Neural crest cell (in vitro differentiated cells): Measurements from ENCODE around the gene EME2. TPM values are rescaled to one million over a fixed set of nuclear protein-coding genes. Genes with fewer than 3 reads are reported as not detected.
A peak's percentile ranks its signal among the peaks of the same experiment; 100 is the strongest.

Experiments
- DNase-seq: peaks from one replicate; pipeline ENCODE4 v3.0.0; 2021; ENCODE audit warnings: low read depth, mixed read lengths, low spot score
- H3K27ac Mint-ChIP-seq: one replicate; pipeline ENCODE4 v1.8.0; 2021; ENCODE audit warnings: mild to moderate bottlenecking, mixed read lengths; ENCODE audit not compliant: unreplicated experiment
- H3K27me3 Mint-ChIP-seq: 2 replicates; pipeline ENCODE4 v1.8.0; 2021; ENCODE audit warnings: low read depth, mild to moderate bottlenecking, mixed read lengths
- H3K36me3 Mint-ChIP-seq: 2 replicates; pipeline ENCODE4 v1.8.0; 2021; ENCODE audit warnings: low read depth, mild to moderate bottlenecking, mixed read lengths
- H3K4me1 Mint-ChIP-seq: 2 replicates; pipeline ENCODE4 v1.8.0; 2021; ENCODE audit warnings: mixed read lengths
- H3K4me3 Mint-ChIP-seq: one replicate; pipeline ENCODE4 v1.8.0; 2021; ENCODE audit warnings: mild to moderate bottlenecking, mixed read lengths
- H3K9me3 Mint-ChIP-seq: 2 replicates; pipeline ENCODE4 v1.8.0; 2021; ENCODE audit warnings: mixed read lengths
- total RNA-seq: library from RNA; stranded (reverse); gene quantifications from 2 replicates; pipeline ENCODE4 v1.2.1, GENCODE V29; 2021
- TF ChIP-seq, protein P1 (sequence below): fragments of 200-600 bp; sonication (generic); conservative IDR thresholded peaks from 2 replicates; pipeline ENCODE4 v1.5.0; 2021; ENCODE audit warnings: antibody characterized with exemption, mild to moderate bottlenecking

The EME2 gene
- total RNA-seq, 1 donor from 2014 or later = 36.5 TPM

DNA sequence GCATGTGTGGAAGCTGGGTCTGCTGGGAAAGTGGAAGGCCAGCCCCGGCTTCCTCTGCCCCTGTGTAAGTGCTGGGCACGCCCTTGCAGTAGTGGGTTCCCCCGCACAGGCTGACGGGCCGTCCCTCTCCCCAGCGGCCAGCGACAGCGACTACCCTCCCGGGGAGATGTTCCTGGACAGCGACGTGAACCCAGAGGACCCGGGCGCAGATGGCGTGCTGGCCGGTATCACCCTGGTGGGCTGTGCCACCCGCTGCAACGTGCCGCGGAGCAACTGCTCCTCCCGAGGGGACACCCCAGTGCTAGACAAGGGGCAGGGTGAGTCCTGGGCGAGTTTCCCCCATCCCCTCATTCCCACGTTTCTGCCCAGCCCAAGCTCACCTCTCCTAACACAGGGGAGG, 6.8 kb upstream of the EME2 start:
- peaks cover 3% of the 10 kb centered on the region for H3K27me3 Mint-ChIP-seq
- H3K4me1 Mint-ChIP-seq = no peaks in the 10 kb centered on the region
- H3K4me3 Mint-ChIP-seq = peak overlapping the region; percentile 23
- TF ChIP-seq, protein P1, sequence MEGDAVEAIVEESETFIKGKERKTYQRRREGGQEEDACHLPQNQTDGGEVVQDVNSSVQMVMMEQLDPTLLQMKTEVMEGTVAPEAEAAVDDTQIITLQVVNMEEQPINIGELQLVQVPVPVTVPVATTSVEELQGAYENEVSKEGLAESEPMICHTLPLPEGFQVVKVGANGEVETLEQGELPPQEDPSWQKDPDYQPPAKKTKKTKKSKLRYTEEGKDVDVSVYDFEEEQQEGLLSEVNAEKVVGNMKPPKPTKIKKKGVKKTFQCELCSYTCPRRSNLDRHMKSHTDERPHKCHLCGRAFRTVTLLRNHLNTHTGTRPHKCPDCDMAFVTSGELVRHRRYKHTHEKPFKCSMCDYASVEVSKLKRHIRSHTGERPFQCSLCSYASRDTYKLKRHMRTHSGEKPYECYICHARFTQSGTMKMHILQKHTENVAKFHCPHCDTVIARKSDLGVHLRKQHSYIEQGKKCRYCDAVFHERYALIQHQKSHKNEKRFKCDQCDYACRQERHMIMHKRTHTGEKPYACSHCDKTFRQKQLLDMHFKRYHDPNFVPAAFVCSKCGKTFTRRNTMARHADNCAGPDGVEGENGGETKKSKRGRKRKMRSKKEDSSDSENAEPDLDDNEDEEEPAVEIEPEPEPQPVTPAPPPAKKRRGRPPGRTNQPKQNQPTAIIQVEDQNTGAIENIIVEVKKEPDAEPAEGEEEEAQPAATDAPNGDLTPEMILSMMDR = no peak
- no peak overlapping the region for H3K27ac Mint-ChIP-seq
- H3K9me3 Mint-ChIP-seq = no peaks in the 10 kb centered on the region
- DNase-seq = no peak
- peaks cover 3% of the 10 kb centered on the region for H3K36me3 Mint-ChIP-seq

DNA sequence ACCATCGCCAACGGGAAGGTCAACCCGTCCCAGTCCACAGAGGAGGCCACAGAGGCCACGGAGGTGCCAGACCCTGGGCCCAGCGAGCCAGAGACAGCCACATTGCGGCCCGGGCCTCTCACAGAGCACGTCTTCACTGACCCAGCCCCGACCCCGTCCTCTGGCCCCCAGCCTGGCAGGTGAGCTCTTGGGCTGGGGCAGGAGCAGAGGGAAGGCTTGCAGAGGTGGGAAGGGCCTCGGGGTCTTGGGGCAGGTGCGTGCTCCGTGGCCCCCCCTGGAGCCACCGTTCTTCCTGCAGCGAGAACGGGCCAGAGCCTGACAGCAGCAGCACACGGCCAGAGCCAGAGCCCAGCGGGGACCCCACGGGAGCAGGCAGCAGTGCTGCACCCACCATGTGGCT, 6.4 kb upstream of the EME2 start:
- no peak for DNase-seq
- H3K4me1 Mint-ChIP-seq = no peaks in the 10 kb centered on the region
- peaks cover 1% of the 10 kb centered on the region for H3K36me3 Mint-ChIP-seq
- peak overlapping the region; percentile 23 for H3K4me3 Mint-ChIP-seq
- TF ChIP-seq, protein P1 = no peak
- no peaks in the 10 kb centered on the region for H3K9me3 Mint-ChIP-seq
- H3K27ac Mint-ChIP-seq = no peak overlapping the region
- peaks cover 3% of the 10 kb centered on the region for H3K27me3 Mint-ChIP-seq

DNA sequence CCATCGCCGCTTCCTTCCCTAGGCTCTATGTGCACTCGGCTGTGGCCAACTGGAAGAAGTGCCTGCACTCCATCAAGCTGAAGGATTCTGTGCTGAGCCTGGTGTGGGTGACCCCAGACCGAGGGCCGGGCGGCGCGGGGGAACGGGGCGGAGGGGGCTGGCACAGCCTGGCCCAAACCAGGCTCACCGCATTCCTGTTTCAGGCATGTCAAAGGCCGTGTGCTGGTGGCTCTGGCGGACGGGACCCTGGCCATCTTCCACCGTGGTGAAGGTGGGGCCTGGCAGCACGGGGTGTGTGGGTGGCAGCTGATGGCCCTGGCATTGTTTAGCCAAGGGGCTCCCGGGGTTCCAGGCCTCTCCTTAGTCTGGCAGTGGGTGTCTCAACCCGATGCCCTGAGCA, 5.9 kb upstream of the EME2 start:
- DNase-seq = no peak
- Mint-ChIP-seq H3K36me3 (no peaks in the 10 kb centered on the region), H3K4me1 (peaks cover under 1% of the 10 kb centered on the region), H3K27me3 (peaks cover 3% of the 10 kb centered on the region), H3K27ac (no peak overlapping the region), H3K9me3 (no peaks in the 10 kb centered on the region), H3K4me3 (peak overlapping the region; percentile 69)
- TF ChIP-seq, protein P1 = no peak

DNA sequence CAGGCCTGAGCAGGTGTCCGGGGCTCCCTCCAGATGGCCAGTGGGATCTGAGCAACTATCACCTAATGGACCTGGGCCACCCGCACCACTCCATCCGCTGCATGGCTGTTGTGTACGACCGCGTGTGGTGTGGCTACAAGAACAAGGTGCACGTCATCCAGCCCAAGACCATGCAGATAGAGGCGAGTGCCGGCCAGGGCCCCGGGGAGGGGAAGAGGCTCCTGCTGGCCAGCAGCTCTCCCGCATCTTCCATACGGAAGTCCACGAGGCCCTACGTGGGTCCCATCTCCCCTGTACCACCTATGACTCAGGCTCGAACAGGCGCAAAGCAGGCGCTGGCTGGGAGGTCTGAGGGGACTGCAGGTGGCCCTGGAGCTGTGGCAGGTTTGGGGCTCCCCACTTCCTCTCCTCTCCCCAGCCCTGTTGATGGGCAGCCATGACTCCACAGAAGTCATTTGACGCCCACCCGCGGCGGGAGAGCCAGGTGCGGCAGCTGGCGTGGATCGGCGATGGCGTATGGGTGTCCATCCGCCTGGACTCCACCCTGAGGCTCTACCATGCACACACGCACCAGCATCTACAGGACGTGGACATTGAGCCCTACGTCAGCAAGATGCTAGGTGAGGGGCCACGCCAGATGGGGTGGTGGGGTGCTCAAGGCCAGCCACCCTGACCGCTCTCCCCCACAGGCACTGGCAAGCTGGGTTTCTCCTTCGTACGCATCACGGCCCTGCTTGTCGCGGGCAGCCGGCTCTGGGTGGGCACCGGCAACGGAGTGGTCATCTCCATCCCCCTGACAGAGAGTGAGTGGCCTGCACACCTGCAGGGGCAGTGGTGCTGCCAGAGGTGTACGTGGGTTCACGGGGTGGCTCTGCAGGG, 5.3 kb upstream of the EME2 start:
- peaks cover 6% of the 10 kb centered on the region for H3K36me3 Mint-ChIP-seq
- peaks cover 6% of the 10 kb centered on the region for H3K27me3 Mint-ChIP-seq
- H3K27ac Mint-ChIP-seq = no peak overlapping the region
- H3K4me3 Mint-ChIP-seq = peak overlapping the region; percentile 69
- H3K9me3 Mint-ChIP-seq = no peaks in the 10 kb centered on the region
- DNase-seq = no peak
- peaks cover 7% of the 10 kb centered on the region for H3K4me1 Mint-ChIP-seq
- TF ChIP-seq, protein P1 = no peak

DNA sequence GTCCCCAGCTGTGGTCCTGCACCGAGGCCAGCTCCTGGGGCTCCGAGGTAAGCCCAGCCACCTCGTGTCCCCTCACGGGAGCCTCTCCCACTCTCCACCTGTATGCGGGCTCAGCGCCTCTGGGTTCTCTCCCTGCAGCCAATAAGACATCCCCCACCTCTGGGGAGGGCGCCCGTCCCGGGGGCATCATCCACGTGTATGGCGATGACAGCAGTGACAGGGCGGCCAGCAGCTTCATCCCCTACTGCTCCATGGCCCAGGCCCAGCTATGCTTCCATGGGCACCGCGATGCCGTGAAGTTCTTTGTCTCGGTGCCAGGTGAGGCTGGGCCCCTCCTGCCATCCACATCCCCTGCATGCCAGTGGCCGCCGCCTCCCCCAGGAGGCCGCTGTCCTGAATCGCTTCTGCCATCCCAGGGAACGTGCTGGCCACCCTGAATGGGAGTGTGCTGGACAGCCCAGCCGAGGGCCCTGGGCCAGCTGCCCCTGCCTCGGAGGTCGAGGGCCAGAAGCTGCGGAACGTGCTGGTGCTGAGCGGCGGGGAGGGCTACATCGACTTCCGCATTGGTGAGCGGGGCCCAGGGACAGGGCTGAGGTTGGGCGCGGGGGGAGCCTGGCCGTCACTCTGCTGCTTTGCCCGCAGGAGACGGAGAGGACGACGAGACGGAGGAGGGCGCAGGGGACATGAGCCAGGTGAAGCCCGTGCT, 4.4 kb upstream of the EME2 start:
- DNase-seq = no peak
- H3K36me3 Mint-ChIP-seq = peaks cover 6% of the 10 kb centered on the region
- no peaks in the 10 kb centered on the region for H3K9me3 Mint-ChIP-seq
- TF ChIP-seq, protein P1 = no peak
- peaks cover 8% of the 10 kb centered on the region for H3K4me1 Mint-ChIP-seq
- peak overlapping the region; percentile 47 for H3K4me3 Mint-ChIP-seq
- H3K27ac Mint-ChIP-seq = no peak overlapping the region
- H3K27me3 Mint-ChIP-seq = peaks cover 6% of the 10 kb centered on the region
